Measurements from ENCODE around the gene PTPRK.

PTPRK gene

DNA sequence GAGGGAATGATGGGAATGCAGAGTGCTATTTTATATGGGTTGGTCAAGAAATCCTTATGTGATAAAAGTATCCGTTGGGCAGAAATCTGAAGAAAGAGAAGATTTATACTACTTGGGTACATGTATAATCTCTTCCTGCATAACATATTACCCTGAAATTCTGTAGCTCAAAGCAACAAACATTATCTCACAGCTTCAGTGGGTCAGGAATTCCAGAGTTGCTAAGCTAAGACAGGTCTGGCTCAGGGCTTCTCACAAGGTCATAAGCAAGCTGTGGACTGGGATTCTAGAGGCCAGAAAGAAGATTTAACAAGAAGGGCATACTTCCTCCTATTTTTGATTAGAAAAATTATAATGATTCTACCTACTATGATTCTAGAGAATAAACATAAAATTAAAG lies 447.0 kb downstream of the PTPRK start:
- no peak for DNase-seq (ENCODE audit: low read depth, low spot score)

DNA sequence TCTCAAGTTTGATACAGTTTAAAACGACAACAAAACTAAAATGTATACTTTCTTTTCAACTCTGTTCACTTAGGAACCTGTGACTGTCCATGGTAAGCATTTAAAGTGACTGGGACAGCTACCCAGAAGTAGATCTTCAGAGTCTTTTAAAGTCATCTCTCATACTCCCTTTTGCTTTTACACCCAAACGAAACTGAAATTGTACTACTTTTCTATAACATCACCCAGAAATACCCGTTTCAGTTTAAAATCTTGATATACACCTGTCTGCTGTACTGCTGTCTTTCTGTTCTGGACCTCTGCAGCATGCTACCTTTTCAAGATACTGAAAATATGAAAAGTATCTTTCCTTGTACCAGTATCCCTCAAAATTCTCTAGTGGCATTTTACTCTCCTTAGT lies 449.2 kb downstream of the PTPRK start:
- DNase-seq (ENCODE audit: low read depth, low spot score), result no peak

DNA sequence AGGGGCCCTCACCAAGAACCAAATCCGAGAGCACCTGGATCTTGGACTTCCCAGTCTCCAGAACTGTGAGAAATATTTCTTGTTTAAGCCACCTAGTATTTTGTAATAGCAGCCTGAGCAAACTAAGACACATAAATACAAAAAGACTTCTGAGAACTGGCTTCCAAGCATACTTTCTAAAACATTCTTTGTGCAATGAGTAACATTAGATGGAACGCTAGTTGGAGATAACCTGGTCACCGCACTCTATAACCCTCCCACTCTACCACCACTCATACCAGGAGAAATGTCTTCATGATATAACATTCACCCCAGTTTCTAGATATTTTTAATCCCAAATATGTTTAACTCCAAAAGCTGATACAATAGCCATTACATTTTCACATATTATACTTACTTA lies 450.0 kb downstream of the PTPRK start:
- DNase-seq (ENCODE audit: low read depth, low spot score), result no peak

DNA sequence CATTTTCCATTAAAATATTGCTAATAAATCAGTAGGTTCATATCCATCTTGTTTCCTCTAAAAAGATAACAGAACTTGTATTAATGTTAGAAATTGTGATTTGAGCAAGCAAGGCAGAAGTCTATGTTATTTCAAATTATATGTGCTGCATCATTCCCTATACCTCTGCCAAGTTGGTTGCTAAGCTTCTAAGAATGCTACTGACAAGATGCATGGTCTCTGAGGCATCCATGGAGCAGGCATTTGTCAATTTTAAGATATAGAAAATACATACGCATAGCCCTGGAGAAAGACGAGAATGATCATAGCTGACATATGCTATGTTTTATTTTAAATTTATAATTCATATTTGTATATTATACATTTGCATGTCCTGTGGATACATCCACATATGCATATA lies 451.2 kb downstream of the PTPRK start:
- DNase-seq (ENCODE audit: low read depth, low spot score), result no peak

DNA sequence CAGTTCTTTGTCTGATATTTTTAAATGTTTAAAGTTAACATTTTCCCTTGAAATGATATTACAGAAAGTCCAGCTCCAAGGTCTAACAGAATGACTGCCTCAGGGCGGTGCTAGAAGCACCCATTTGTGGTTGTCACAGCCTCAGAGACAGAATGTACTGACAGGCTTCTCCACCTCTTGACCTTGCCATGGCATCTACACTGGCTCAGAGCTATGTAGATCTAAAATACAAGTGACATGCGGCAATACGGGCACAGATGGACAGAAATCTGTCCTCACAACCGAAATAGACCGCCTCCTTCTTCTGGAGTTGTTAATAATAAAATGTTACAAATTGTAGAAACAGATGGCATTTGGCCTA lies 452.3 kb downstream of the PTPRK start:
- no peak for DNase-seq (ENCODE audit: low read depth, low spot score)

DNA sequence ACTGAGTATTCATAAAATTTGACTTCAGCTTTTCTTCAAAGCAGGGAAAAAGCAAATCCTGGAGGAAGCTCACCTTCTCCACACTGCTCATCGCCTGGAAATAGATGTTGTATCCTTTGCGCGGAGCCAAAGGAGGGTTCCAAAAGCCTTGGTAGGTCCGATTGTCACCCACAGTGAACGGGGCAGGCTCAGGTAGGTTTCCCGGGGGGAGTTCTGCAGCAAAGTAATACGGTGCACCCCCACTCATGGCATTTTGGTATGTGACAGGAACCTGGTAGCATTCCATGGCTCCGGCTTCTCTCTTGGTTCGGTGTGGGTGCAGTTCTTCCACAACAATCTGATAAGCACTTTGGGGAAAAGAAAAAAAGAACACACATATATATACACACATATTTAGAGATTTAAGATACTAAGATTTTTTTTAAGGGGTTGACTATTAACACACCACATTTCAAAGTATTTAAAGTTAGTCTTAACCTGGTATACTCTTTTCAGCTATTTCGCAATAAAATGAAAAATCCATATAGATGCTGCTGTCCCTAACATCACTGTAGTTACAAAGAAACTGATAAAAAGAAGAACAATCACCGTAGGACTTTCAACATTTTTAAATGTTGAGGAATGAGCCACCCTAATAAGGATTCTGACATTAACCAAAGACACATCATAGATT lies 452.8 kb downstream of the PTPRK start:
- no peak for DNase-seq (ENCODE audit: low read depth, low spot score)

DNA sequence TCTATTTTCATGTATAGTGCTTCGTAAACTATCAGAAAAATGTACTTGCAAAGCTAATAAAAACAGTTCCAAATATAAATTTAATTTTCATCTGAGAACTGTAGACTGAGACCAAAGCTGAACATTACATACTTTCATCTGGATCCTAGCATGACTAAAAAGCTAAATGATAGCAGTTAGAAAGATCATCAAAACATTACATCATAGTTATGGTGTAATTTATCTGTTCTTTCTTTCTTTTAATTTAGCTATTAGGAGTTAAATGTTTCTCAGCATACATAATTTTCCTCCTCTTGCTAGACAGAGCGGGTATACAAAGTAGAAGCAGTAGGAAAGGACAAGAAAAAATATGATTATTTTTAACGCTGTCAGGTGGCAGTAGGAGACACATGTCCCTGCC lies 455.3 kb downstream of the PTPRK start:
- no peak for DNase-seq (ENCODE audit: low read depth, low spot score)

DNA sequence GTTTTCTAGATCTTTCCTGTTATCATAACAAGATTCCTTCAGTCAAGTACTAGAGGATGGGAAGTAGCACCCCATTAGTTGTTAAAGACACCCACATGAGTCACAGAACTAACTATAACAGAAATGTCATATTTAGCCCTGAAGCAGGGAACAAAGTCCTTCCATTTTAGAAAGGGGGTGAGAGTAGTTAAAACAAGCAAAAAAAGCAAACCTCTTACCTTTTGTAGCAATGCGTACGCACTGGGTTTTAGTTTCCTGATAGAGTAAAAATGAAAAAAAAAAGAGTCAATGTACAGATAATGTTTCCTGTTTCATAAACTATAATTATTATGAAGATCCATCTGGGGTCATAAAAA lies 455.9 kb downstream of the PTPRK start:
- no peak for DNase-seq (ENCODE audit: low read depth, low spot score)

DNA sequence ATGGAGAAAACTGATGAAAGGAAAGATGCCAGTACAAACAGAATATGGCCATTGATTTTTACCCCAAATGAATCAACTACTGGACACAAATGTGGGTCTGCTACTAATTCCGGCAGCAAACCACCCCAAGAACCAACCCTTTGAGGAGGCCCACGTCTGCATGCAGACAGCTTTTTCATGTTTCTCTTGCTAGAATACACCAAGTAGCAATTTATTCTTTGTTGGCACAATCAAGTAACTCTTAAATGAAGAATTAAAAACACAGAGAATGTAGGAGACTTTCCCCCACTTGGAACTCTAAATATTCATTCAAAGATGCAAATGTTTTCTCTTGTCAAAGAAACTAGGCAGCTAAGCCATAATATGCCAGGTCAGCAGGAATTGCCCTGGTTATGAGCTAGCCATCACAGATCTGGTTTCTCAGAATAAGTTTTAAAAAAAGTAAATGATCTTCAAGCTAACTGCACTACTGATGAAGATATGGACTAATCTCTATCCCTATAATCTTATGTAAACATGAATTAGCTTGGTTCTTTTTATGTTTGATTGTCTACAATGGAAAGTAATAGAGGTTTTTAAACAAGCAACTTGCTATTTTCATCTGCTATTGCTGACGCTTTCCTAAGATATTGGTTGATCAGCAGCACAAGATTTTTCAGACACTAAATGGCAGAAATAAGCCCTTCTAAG lies 456.4 kb downstream of the PTPRK start:
- DNase-seq (ENCODE audit: low read depth, low spot score), result no peak

DNA sequence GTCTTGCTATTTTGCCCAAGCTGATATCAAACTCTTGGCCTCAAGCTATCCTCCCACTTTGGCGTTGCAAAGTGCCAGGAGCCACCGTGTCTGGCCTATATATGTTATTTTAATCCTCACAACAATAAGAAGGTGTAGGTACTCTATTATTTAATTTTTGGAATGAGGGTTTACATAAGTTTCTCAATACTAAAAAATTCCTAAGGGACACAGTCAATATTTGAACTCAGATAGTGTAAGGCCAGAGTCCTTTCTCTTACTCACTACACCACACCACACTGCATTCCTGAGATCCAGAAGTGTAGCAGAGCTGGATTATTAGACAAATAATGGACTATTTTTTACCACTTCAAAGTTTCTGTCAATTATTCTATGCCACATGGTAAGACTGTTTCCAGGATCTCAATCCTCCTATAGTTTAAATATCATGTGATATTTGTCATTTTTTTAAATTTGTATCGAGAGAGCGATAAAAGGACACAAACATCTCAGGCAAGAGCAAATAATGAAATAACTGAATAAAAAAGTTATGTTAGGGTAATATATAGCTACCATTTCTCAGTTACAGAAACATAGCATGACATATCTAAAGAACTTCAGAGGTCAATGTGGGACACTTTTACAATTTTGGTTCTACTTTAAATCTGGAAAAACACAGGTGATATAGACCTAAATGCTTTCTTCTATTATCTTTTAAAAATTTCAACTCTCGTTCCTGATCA lies 457.4 kb downstream of the PTPRK start:
- no peak for DNase-seq (ENCODE audit: low read depth, low spot score)

DNA sequence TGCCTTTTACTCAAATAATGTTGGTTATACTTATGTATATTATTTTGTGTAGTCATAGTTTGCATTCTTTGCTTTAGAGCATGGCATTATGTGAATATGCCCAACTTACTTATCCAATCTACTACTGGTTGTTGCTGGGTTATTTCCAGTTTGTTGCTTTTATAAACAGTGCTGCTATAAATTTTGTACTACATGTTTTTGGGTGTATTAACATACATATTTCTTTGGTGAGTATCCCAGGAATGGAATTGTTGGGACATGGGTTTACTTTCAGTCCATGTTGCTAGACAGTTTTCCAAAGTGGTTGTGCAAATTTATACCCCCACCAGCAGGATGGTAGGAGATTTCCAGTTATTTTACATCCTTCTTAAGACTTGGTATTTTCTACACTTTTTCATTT lies 462.5 kb downstream of the PTPRK start:
- no peak for DNase-seq (ENCODE audit: low read depth, low spot score)

DNA sequence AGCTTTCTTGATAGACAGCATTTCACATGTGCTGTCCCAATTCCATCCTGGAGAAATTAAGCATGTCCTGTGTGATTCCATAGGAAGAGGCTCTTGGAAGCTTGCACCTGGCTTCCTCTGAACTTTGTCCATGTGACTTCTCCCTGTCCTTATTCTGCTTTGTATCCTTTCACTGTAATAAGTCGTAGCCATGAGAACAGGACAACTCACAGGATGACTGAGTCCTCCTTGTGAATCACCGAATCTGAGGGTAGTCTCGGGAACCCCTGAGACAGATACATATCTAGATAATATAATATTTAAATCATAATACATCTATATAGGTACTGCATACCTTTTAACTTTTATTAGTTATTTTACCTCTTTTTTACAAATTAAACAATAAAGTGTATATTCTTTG lies 462.9 kb downstream of the PTPRK start:
- no peak for DNase-seq (ENCODE audit: low read depth, low spot score)

DNA sequence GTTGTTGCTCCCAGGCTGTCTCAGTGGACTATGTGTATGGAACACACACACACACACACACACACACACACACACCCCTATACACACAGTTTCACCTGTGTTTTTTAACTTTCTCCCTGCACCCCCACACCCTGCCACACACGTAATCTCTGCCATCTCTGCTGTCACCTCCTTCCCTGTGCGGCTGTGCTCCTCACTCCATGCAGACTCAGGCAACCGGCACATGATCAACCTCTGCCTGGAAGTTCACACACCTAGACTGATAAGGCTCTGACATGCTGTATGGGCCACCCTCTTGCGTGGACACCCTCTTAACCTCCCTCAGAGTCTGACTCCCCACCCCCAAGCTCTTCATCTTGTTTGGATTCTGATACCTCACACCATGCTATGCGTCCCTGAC lies 467.3 kb downstream of the PTPRK start:
- DNase-seq (ENCODE audit: low read depth, low spot score), result no peak

DNA sequence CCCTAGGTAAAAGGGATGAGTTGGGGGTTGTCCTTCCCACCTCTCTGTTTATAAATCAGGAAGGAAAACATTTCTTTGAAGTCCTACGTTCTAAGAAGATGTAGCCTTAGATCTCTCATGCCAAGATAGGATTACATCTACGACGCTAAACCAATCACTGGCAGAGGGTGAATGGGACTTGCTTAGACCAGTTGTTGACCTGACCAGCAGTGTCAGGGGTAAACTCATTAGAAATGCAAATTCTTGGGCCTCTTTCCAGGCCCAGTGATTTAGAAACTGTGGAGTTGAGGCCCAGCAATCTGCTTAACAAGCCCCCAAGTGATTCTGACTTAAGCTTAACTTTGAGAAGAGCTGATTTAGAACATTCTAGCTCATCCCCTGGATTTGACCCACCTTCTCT lies 472.4 kb downstream of the PTPRK start:
- DNase-seq (ENCODE audit: low read depth, low spot score), result no peak

DNA sequence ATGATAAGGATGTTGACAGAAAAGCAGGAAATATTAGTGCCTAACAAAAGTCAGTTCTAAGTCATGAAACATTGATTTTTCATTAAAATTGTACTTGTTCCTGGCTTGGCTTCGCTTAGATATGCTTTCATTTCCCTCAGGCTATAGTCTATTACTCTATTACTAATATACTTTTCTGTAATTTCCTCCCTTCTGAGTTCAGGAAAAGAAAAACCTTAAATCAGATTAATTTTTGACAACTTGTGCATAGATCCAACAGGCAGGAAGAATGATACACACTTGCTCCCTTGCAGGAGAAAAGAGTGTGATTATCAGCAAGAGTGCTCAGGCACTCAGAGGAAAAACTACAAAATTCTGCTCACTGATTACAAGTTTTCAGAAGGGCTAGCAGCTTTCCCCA lies 474.4 kb downstream of the PTPRK start:
- no peak for DNase-seq (ENCODE audit: low read depth, low spot score)

DNA sequence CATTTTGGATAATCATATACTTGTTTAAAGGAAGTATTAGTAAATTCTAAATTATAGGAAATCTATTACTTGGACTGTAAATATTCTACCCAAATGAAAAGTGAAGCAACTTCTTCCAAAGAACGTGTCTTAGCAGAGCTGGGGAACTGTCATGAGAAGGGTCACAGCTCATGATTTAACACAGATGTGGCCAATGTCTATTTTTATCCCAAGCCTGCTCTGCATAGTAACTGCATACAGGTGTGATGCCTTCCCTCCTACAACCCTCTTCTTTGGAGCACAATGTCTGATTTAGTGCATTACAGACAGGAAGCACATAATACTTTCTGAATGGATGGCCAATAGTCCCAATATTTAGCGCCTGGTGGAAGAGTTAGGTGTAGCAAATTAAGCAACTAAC lies 480.9 kb downstream of the PTPRK start:
- DNase-seq (ENCODE audit: low read depth, low spot score), result no peak

DNA sequence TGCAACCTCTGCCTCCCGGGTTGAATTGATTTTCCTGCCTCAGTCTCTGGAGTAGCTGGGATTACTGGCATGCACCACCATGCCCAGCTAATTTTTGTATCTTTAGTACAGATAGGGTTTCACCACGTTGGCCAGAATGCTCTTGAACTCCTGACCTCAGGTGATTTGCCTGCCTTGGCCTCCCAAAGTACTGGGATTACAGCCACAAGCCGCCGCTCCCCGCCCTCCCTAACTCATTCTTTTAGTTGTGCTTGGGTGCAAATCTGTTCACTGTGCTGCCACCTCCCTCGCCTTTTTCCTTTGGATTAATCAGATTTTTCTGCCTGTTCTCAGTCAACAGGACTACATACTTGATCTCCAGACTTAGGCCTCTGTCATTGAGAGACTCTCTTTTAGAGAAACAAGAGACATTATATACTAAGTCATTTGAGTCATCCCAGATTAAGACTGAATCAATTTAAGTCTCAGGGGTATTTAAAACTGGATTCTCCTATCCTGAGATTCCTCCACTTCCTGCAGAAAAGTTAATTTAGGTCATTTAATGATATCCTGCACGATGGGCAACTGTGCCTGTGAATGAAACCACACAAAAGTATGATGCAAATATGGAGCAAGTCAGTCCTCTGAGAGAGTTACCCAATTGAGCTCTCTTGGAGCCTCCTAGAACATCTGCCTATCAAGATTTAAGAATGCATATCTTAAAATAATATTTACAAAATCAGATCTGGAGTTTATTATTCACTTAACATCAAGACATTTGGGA lies 483.4 kb downstream of the PTPRK start:
- no peak for DNase-seq (ENCODE audit: low read depth, low spot score)

DNA sequence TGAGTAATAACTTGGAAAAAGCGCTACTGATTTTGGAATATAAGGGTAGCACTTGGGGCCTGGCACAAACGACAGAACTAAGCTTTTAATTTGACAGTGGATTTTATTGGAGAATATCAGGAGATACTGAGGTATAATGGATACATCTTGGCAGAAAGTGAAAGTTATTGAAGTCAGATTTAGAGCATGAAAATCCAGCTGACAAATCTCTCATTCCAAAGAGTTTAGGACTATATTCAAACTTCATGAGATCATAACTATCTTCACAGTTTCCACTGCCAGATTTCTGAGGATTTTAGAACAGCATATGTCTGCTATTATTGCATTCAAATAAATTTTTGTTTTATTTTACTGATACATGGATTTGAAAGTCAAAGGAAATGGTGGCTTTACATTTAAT lies 487.2 kb downstream of the PTPRK start:
- DNase-seq (ENCODE audit: low read depth, low spot score), result no peak

DNA sequence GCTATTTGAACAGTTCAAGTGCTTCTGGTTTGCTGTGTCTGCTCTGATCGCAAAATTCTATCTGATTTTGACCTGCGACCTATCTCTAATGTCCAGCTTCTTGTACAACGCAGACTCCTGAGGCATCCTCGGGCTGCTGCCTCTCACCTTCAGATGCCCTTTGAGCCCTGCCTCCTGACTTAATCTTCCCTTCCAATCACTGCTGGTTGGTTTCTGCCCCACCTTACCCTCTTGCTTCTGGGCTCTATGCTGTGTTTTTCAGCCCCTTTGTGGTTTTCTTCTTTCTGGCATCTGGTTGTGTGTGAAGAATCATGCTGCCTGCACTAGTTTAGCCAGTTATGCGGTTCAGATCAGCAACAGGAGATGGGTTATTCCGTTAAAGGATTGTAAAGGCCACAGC lies 488.4 kb downstream of the PTPRK start:
- DNase-seq (ENCODE audit: low read depth, low spot score), result no peak

DNA sequence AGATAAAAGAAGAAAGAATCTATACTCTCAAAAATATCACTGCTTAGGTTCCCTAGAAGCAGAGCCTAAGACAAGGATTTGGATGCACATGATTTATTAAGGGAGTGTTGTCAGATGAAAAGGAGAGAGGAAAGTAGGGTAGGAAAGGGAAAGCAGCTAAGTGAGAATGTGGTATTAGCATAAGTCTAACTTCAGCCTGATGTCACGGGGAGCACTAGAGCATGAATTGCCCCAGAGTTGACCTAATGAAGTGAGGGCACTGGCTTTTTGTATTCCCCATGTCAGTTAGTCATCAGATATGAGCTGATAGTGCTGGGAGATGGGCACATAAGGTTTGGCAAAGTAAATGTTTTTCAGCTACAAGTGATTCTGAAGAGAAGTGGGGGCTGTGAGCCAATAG lies 490.6 kb downstream of the PTPRK start:
- DNase-seq (ENCODE audit: low read depth, low spot score), result no peak

DNA sequence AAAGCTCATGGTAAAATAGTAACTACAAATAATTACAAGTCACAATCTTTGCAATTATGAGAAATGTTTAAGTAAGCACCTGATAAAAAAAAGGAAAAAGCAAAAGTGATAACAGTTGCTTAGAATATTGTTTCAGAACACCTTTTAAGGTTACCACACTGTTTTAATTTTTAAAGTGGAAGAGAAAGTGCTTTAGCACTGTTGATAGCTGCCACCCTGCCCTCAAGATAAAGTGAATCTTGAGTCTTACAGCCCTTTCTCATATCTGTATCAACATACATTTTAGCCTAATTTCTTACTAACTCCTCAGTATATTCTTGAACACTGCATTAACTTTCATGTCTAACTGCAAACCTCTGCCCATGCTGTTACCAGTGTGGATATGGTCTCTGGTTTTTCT lies 492.2 kb downstream of the PTPRK start:
- no peak for DNase-seq (ENCODE audit: low read depth, low spot score)

DNA sequence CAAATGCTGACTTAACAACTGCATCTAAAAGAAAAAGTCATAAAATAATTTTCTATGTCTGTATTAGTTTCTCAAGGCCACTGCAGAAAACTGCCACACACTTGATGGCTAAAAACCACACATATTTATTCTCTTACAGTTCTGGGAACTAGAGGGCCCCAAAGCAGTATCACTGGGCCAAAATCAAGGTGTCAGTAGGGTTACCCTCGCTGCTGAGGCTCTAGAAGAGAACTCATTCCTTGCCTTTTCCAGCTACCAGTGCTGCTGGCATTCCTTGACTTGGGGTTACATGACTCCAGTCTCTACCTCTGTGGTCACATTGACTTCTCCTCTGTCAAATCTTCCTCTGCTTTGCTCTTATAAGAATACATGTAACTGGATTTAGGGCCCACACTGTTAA lies 494.9 kb downstream of the PTPRK start:
- no peak for DNase-seq (ENCODE audit: low read depth, low spot score)

DNA sequence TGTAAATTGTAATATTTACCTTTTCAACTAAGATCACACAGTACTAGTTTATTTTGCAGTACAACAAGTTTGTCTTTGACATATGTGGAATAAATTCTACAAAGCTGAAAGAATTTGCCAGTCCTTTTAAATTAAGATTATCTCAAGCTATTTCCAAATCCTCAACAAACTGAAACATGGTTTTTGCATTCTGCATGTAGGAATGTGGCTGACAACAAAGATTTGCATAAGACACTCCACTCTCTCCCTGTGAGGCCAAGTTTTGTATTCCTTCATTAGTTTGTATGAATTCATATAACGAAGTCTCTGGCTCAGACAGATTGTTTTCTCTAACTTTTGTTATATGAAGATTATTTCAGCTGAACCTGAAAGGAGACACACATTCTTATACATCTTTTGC lies 495.4 kb downstream of the PTPRK start:
- no peak for DNase-seq (ENCODE audit: low read depth, low spot score)

All from activated naive CD8-positive, alpha-beta T cell treated with anti-CD3 and anti-CD28 coated beads, Interleukin-2, amount 50 U/mL, for 16 hours (primary cell).